Liver (tissue), 3 donors: ENCODE measurements around the gene ANKRD2.

Experiments used
- EGR1 ChIP-seq, 2 donors: IDR thresholded peaks; 2 replicates each; pipeline ENCODE4 v1.6.1; 2016 to 2018; ENCODE audit warnings: antibody characterized with exemption in 2 of 2, low read depth in 2 of 2
- GABPA ChIP-seq, 2 donors: IDR thresholded peaks in 1 of 2; conservative IDR thresholded peaks in 1 of 2; 2 replicates each; pipeline ENCODE4 v1.6.1; 2016; ENCODE audit warnings: antibody characterized with exemption in 2 of 2, mild to moderate bottlenecking in 1 of 2, moderate library complexity in 1 of 2
- HNF4A ChIP-seq, 2 donors: conservative IDR thresholded peaks; 2 replicates each; pipeline ENCODE4 v1.6.1; 2016; ENCODE audit warnings: antibody characterized with exemption in 2 of 2, mild to moderate bottlenecking in 2 of 2
- JUND ChIP-seq, 2 donors: IDR thresholded peaks; 2 replicates each; pipeline ENCODE4 v1.6.1; 2016; ENCODE audit warnings: antibody characterized with exemption in 2 of 2
- NR2F2 ChIP-seq: IDR thresholded peaks from 2 replicates; pipeline ENCODE4 v1.6.1; 2016; ENCODE audit warnings: antibody characterized with exemption
- RAD21 ChIP-seq, 2 donors: IDR thresholded peaks; 2 replicates each; pipeline ENCODE4 v1.6.1; 2016; ENCODE audit warnings: antibody characterized with exemption in 2 of 2, mild to moderate bottlenecking in 2 of 2
- SP1 ChIP-seq: IDR thresholded peaks from 2 replicates; pipeline ENCODE4 v1.6.1; 2018; ENCODE audit warnings: antibody characterized with exemption, mild to moderate bottlenecking
- YY1 ChIP-seq: IDR thresholded peaks from 2 replicates; pipeline ENCODE4 v1.6.1; 2016; ENCODE audit warnings: antibody characterized with exemption, mild to moderate bottlenecking
- ZBTB33 ChIP-seq: IDR thresholded peaks from 2 replicates; pipeline ENCODE4 v1.6.1; 2016; ENCODE audit warnings: antibody characterized with exemption
- TF ChIP-seq, protein P1 (sequence below): fragments of 150-350 bp; IDR thresholded peaks from 2 replicates; pipeline ENCODE4 v1.5.1; 2017; ENCODE audit warnings: improper control_type of control experiment, low read depth, low read length; ENCODE audit not compliant: missing input control
- TF ChIP-seq, protein P2 (sequence below): IDR thresholded peaks from 2 replicates; pipeline ENCODE4 v1.6.1; 2016; ENCODE audit warnings: antibody characterized with exemption
- TF ChIP-seq, protein P3 (sequence below): IDR thresholded peaks from 2 replicates; pipeline ENCODE4 v1.6.1; 2016; ENCODE audit warnings: antibody characterized with exemption
- donor health status: healthy.
- donor health status: healthy.

- TF ChIP-seq RAD21 (IDR thresholded peaks at IDR 0.05) (no peak), YY1 (no peak), HNF4A (conservative IDR thresholded peaks at IDR 0.05) (no peak), GABPA (IDR thresholded peaks at IDR 0.05 in 1 of 2, conservative IDR thresholded peaks at IDR 0.05 in 1 of 2) (no peak), NR2F2 (no peak), SP1 (no peak), EGR1 (IDR thresholded peaks at IDR 0.05; ENCODE audit: low read depth in 2 of 2) (no peak), JUND (IDR thresholded peaks at IDR 0.05) (no peak), ZBTB33 (no peak)
- TF ChIP-seq, protein P1, sequence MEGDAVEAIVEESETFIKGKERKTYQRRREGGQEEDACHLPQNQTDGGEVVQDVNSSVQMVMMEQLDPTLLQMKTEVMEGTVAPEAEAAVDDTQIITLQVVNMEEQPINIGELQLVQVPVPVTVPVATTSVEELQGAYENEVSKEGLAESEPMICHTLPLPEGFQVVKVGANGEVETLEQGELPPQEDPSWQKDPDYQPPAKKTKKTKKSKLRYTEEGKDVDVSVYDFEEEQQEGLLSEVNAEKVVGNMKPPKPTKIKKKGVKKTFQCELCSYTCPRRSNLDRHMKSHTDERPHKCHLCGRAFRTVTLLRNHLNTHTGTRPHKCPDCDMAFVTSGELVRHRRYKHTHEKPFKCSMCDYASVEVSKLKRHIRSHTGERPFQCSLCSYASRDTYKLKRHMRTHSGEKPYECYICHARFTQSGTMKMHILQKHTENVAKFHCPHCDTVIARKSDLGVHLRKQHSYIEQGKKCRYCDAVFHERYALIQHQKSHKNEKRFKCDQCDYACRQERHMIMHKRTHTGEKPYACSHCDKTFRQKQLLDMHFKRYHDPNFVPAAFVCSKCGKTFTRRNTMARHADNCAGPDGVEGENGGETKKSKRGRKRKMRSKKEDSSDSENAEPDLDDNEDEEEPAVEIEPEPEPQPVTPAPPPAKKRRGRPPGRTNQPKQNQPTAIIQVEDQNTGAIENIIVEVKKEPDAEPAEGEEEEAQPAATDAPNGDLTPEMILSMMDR: no peak
- TF ChIP-seq, protein P2, sequence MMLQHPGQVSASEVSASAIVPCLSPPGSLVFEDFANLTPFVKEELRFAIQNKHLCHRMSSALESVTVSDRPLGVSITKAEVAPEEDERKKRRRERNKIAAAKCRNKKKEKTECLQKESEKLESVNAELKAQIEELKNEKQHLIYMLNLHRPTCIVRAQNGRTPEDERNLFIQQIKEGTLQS: no peak
- TF ChIP-seq, protein P3, sequence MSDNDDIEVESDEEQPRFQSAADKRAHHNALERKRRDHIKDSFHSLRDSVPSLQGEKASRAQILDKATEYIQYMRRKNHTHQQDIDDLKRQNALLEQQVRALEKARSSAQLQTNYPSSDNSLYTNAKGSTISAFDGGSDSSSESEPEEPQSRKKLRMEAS: no peak
These were observed 9.6 kb downstream of the ANKRD2 start for GRCh38 chr10:97582169-97582568.
